ENCODE measurements around the gene SNED1. TPM values are rescaled to one million over a fixed set of nuclear protein-coding genes. Genes with fewer than 3 reads are reported as not detected.

The SNED1 gene
- total and polyA plus RNA-seq, 7 donors, result 0.69 to 37.1 (median 8.3) TPM

DNA sequence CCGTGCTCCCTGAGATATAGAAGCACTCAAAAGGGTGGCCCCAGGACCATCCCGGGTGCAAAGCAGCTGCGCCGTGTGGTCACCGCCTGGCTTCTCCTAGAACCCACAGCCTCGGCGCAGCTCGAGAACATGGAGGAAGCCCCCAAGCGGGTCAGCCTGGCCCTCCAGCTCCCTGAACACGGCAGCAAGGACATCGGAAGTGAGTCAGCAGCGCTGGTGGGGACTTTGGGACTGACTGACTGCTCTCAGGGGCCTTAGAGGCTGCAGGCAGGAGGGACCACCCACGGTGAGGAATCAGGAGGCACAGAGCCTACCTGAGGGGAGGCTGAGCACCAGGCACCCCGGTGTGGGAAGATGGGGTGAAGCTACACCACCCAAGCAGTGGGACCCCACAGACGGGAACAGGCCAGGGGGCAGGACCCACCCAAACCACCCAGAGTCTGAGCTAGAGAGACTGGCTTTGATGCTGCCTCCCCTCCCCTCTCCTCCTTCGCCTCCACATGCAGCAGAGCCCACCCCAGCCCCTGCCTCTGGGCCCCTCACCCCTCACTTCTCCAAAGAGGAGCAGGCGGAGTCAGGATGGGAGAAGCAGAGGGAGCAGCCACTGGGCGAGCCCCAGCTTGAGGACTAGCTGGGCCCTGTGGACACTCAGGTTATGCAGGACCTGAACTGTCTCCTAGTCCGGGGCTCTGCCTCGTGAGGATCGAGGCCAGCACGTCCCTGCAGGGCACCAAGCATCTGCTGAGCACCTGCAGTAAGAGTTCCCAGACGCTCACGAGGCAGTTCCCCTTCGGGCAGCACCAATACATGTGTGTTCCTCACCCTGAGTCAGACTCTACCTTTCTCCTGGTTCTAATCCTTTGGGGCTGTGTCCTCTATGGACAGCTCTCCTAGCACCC lies 75.0 kb downstream of the SNED1 start:
- DNase-seq, result peak; percentile 43
- peaks cover 0 to 29% (median 17%) of the 10 kb centered on the region in 3 donors for H3K27me3 ChIP-seq
- 77 to 80% methylated on average over 25 of the region's 25 CpGs for WGBS, 2 donors
- peaks cover 4 to 18% (median 11%) of the 10 kb centered on the region in 4 donors for H3K36me3 ChIP-seq
- H3K4me1 ChIP-seq, result no peaks in the 10 kb centered on the region
- intact Hi-C loops (cut with DNase I), result no loop called here
- no peak overlapping the region for H3K27ac ChIP-seq
- no peaks in the 10 kb centered on the region for H3K9me3 ChIP-seq
- no peak overlapping the region for H3K4me3 ChIP-seq
- no peak for TF ChIP-seq EP300 (IDR thresholded peaks at IDR 0.05)

DNA sequence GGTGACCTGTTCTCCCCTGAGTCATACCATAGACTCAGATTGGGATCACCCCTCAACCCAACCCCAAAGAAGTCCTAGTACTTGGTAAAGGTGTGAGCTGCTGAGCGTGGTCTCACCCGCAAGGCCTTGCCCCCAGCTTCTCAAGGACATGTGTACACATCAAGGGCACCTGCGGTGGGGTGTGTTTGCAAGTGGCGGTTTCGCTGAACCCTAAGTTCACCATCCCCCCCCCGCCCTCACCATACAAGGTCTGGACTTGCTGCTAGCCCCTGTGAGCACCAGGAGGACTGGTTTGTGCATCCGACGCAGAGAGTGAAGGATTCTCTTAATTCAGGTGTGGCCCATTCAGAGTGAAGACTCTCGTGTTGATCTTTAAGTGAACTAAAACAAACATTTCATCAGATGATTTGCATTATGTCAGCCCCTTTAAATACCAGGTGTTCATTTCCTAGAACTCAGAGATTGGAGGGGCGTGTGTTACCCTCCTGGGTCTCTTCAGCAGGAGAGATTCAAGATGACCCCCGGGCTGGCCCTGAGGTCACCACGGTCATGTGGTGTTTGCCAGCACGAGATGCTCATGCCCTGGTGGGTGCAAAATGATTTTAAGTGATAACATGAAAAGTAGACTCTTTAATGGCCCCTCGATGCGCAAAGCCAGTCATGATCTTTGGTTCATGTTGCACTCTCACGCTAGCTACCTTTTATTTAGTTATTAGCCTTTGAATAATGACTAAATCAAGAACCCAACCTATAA lies 75.8 kb downstream of the SNED1 start:
- no peaks in the 10 kb centered on the region for H3K4me1 ChIP-seq
- H3K27ac ChIP-seq, result no peak overlapping the region
- TF ChIP-seq EP300 (IDR thresholded peaks at IDR 0.05) (no peak), POLR2AphosphoS5 (IDR thresholded peaks at IDR 0.05) (no peak), POLR2A (IDR thresholded peaks at IDR 0.05) (no peak)
- TF ChIP-seq, protein P1, sequence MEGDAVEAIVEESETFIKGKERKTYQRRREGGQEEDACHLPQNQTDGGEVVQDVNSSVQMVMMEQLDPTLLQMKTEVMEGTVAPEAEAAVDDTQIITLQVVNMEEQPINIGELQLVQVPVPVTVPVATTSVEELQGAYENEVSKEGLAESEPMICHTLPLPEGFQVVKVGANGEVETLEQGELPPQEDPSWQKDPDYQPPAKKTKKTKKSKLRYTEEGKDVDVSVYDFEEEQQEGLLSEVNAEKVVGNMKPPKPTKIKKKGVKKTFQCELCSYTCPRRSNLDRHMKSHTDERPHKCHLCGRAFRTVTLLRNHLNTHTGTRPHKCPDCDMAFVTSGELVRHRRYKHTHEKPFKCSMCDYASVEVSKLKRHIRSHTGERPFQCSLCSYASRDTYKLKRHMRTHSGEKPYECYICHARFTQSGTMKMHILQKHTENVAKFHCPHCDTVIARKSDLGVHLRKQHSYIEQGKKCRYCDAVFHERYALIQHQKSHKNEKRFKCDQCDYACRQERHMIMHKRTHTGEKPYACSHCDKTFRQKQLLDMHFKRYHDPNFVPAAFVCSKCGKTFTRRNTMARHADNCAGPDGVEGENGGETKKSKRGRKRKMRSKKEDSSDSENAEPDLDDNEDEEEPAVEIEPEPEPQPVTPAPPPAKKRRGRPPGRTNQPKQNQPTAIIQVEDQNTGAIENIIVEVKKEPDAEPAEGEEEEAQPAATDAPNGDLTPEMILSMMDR (IDR thresholded peaks at IDR 0.05), result no peak
- DNase-seq, result peak; percentile 48
- WGBS, 2 donors, result 90 to 92% methylated on average over 16 of the region's 16 CpGs
- peaks cover 0 to 29% (median 11%) of the 10 kb centered on the region in 3 donors for H3K27me3 ChIP-seq
- intact Hi-C loops (cut with DNase I), result no loop called here
- no peak overlapping the region for H3K4me3 ChIP-seq
- no peaks in the 10 kb centered on the region for H3K9me3 ChIP-seq
- H3K36me3 ChIP-seq, result peaks cover 4 to 18% (median 11%) of the 10 kb centered on the region in 4 donors

DNA sequence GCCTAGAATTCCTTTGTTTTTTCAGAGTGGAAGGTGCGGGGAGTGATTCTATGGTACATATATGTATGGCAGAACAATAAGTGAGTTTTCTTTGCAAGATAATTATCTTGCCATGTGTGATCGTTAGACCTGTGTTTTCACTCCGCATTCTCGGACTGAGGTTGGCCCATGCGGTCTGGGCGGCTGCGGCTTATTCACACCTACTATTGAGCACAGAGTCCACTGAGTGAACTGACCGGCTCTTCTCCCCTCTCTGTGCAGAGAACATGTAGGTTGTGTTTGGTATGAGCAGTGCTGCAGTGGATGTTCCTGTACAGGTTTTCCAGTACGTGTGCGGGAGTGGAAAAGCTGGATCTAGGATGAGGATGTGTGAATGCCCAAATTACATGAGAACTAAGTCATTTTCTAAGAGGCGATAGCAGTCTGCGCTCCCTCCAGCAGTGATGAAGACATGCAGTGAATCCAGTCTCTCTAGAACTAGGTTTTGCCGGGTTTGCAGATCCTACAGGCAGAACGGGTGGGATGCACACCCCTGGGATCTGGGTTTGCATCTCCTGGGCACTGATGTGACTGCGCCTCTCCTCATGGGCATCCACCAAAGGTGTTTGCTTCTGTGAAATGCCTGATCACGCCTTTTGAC lies 76.6 kb downstream of the SNED1 start:
- 94 to 95% methylated on average over 16 of the region's 16 CpGs for WGBS, 2 donors
- H3K4me3 ChIP-seq, result no peak overlapping the region
- no peak overlapping the region for H3K27ac ChIP-seq
- intact Hi-C loops (cut with DNase I), result no loop called here
- H3K36me3 ChIP-seq, result peaks cover 4 to 18% (median 11%) of the 10 kb centered on the region in 4 donors
- H3K4me1 ChIP-seq, result no peaks in the 10 kb centered on the region
- no peak for DNase-seq
- H3K9me3 ChIP-seq, result no peaks in the 10 kb centered on the region
- H3K27me3 ChIP-seq, result peaks cover 0 to 21% (median 11%) of the 10 kb centered on the region in 3 donors
- TF ChIP-seq EP300 (IDR thresholded peaks at IDR 0.05), result no peak

DNA sequence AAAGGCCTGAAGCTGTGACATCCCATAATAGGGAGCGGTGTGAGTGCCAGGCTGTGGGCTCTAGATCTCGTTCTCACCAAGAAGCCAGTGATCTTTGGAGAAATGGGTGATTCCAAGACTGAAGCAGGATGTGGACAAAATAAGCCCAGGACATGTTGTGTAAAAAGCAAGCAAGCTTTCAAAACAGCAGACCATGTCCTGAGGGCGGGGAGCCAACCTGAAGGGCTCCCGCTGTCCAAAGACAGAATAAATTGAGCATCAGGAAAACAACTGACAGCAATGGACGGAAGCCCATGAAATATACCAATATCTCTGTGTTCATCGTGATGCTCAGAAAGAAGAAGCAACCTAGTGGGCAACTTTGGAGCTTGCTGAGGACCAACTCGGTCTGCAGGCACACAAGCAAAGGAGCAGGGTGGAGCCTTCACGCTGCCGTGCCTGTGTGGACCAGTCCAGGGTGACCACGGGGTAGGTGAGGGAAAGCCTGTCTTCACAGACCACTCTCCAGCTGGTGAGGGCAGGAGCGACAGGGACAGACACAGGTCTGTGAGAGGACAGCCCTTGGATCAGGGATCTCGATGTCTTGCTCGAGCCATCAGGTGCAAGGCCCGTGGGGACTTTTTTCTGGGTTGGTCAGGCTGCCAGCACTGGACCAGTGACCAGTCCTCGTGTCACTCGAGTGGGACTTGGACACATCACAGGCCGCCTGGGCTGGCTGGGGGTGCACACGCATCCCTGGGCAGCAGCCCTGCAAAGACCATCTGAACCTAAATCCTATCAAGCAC lies 82.2 kb downstream of the SNED1 start:
- no peak for DNase-seq
- no peaks in the 10 kb centered on the region for H3K9me3 ChIP-seq
- no peak for TF ChIP-seq POLR2A (IDR thresholded peaks at IDR 0.05)
- TF ChIP-seq, protein P1 (IDR thresholded peaks at IDR 0.05), result no peak
- no peak for TF ChIP-seq POLR2AphosphoS5 (IDR thresholded peaks at IDR 0.05)
- TF ChIP-seq EP300 (IDR thresholded peaks at IDR 0.05), result no peak
- no peaks in the 10 kb centered on the region for H3K27me3 ChIP-seq
- intact Hi-C loops (cut with DNase I), result no loop called here
- no peak overlapping the region for H3K4me3 ChIP-seq
- 81 to 82% methylated on average over 18 of the region's 18 CpGs for WGBS, 2 donors
- no peak overlapping the region for H3K27ac ChIP-seq
- peaks cover 0 to 6% (median 0%) of the 10 kb centered on the region in 4 donors for H3K4me1 ChIP-seq
- peaks cover 0 to 16% (median 5%) of the 10 kb centered on the region in 4 donors for H3K36me3 ChIP-seq

DNA sequence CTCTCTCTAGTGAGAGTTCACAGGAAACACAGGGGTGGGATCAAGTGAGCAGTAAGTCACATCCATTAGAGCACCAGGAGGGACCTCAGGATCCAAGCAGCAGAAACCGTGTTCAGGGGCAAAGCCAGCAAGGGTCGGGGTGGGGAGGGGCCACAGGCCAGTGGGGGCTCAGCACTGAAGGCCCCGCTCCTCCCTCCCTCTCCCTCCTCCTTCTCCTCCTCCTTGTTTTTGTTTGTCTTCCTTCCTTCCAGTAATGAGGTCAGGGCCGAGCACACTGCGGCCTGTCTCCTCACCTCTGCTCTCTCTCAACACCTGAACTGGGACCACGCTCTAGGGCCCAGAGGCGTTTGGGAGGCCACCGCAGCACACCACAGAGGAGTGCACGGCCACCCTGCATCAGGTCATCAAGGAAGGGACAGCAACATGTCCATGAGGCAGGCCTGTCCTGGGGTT lies 82.8 kb downstream of the SNED1 start:
- Histone ChIP-seq H3K4me3 (no peak overlapping the region), H3K27ac (no peak overlapping the region), H3K27me3 (no peaks in the 10 kb centered on the region), H3K9me3 (no peaks in the 10 kb centered on the region), H3K36me3 (peaks cover 0 to 19% (median 4%) of the 10 kb centered on the region in 4 donors), H3K4me1 (peaks cover 0 to 6% (median 0%) of the 10 kb centered on the region in 4 donors)
- WGBS, 2 donors, result 56 to 58% methylated on average over 9 of the region's 9 CpGs
- TF ChIP-seq, protein P1 (IDR thresholded peaks at IDR 0.05), result no peak
- TF ChIP-seq POLR2A (IDR thresholded peaks at IDR 0.05) (no peak), EP300 (IDR thresholded peaks at IDR 0.05) (no peak), POLR2AphosphoS5 (IDR thresholded peaks at IDR 0.05) (no peak)
- no peak for DNase-seq
- intact Hi-C loops (cut with DNase I), result no loop called here

All from sigmoid colon (tissue), 7 donors.